LNCaP clone FGC (cell line): ENCODE data around the gene PREP.

Source experiments
- DNase-seq: peaks from one replicate; pipeline ENCODE4 v3.0.0-alpha.2; 2011; ENCODE audit warnings: low read depth
- H3K4me3 ChIP-seq: 2 replicates; pipeline ENCODE4 v1.5.1; 2011; ENCODE audit warnings: mild to moderate bottlenecking, low read depth, low read length, control low read depth
- CTCF ChIP-seq: IDR thresholded peaks from 2 replicates; pipeline ENCODE4 v1.5.1; 2012; ENCODE audit warnings: mild to moderate bottlenecking; ENCODE audit not compliant: control insufficient read depth, insufficient read depth; ENCODE audit errors: extremely low read depth

PREP gene

GRCh38 chr6:105330913-105331312, 72.0 kb downstream of the PREP start:
- no peak for DNase-seq

GRCh38 chr6:105330364-105330763, 72.5 kb downstream of the PREP start:
- no peak for TF ChIP-seq CTCF
- no peak overlapping the region for H3K4me3 ChIP-seq
- DNase-seq = no peak

More at GRCh38 chr6:105330913-105331312, 72.0 kb downstream of the PREP start:
- no peak for TF ChIP-seq CTCF
- no peak overlapping the region for H3K4me3 ChIP-seq

- peak; percentile 57 for DNase-seq
- no peak for TF ChIP-seq CTCF
- H3K4me3 ChIP-seq = no peak overlapping the region
Measured at GRCh38 chr6:105326833-105327770, 75.8 kb downstream of the PREP start.

- peak; percentile 94 for DNase-seq
- TF ChIP-seq CTCF = no peak
- H3K4me3 ChIP-seq = no peak overlapping the region
Measured at GRCh38 chr6:105326216-105326615, 76.7 kb downstream of the PREP start.

GRCh38 chr6:105324386-105324950, 78.4 kb downstream of the PREP start:
- no peak overlapping the region for H3K4me3 ChIP-seq
- TF ChIP-seq CTCF = no peak
- no peak for DNase-seq

GRCh38 chr6:105322499-105323225, 80.2 kb downstream of the PREP start:
- peak; percentile 68 for DNase-seq
- TF ChIP-seq CTCF = no peak
- no peak overlapping the region for H3K4me3 ChIP-seq
